Urinary bladder (tissue), 4 donors: ENCODE data around the gene OLA1. TPM values are rescaled to one million over a fixed set of nuclear protein-coding genes. Genes with fewer than 3 reads are reported as not detected.

ENCODE experiments used
- DNase-seq: peaks from one replicate; pipeline ENCODE4 v3.0.0-alpha.2; 2015; ENCODE audit errors: extremely low spot score
- H3K27ac ChIP-seq: one replicate; pipeline ENCODE4 v1.5.1; 2013; ENCODE audit warnings: low read depth, mild to moderate bottlenecking, moderate library complexity
- H3K36me3 ChIP-seq: one replicate; pipeline ENCODE4 v1.6.1; 2013; ENCODE audit warnings: mild to moderate bottlenecking, moderate library complexity; ENCODE audit not compliant: insufficient read depth
- H3K4me1 ChIP-seq: one replicate; pipeline ENCODE4 v1.6.1; 2013; ENCODE audit warnings: mild to moderate bottlenecking, moderate library complexity; ENCODE audit not compliant: insufficient read depth
- H3K4me3 ChIP-seq: one replicate; pipeline ENCODE4 v1.5.1; 2013; ENCODE audit warnings: low read depth, low read length
- WGBS: extraction: QIAGEN DNeasy Blood & Tissue Kit; methylation state at CpG from one replicate; pipeline ENCODE4 v1.1.7; 2013; 5-methylcytosine and 5-hydroxymethylcytosine counted together
- polyA plus RNA-seq: library from polyadenylated mRNA; stranded (reverse); fragments of 200-250 nt; gene quantifications from one replicate; pipeline ENCODE4 v1.2.3, GENCODE V29; 2013
- total RNA-seq: library from RNA; depleted of rRNA; stranded (reverse); fragments of >200 nt; gene quantifications from one replicate; pipeline ENCODE4 v1.2.3, GENCODE V29; 2014
- donor health status: healthy with polysubstance abuse.
- donor health status: healthy.

OLA1 gene
- total and polyA plus RNA-seq, 2 donors, result 51.1 to 68.3 TPM

DNA sequence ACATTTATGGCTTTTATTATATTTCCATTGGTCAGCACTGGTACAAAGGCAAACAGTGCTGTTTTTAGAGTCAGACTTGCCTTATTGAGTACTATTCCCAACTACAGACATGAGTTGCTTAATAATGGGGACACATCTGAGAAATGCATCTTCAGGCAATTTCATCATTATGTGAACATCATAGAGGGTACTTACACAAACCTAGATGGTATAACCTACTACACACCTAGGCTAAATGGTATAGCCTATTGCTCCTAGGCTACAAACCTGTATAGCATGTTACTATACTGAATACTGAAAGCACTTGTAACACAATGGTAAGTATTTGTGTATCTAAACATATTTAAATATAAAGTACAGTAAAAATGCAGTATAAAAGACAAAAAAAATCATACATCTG, 36.4 kb downstream of the OLA1 start:
- no peak for DNase-seq

DNA sequence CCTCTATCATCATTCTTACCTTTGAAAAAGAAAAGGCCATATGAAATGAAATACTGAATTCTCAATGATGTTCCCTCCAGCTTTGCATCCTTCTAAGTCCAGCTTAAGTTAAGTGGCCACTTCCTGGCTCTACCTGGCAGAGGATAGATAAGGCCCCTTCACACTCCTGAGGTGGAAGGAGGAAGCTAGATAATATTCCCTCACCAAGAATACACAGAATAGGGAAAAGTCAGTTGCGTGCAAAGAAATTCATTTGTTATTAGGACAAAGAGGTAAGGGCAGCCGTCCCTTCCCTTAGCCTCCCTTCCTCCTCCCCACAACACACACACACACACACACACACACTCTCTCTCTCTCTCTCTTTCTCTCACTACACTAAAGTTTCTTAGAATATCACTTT, 37.5 kb downstream of the OLA1 start:
- 94% methylated on average over 2 of the region's 2 CpGs for WGBS
- DNase-seq, result no peak
- Histone ChIP-seq H3K27ac (no peak overlapping the region), H3K4me1 (no peaks in the 10 kb centered on the region), H3K36me3 (no peaks in the 10 kb centered on the region), H3K4me3 (no peak overlapping the region)

More for the DNA sequence above, 36.4 kb downstream of the OLA1 start:
- no peak overlapping the region for H3K27ac ChIP-seq
- no peaks in the 10 kb centered on the region for H3K36me3 ChIP-seq
- no peak overlapping the region for H3K4me3 ChIP-seq
- no peaks in the 10 kb centered on the region for H3K4me1 ChIP-seq

DNA sequence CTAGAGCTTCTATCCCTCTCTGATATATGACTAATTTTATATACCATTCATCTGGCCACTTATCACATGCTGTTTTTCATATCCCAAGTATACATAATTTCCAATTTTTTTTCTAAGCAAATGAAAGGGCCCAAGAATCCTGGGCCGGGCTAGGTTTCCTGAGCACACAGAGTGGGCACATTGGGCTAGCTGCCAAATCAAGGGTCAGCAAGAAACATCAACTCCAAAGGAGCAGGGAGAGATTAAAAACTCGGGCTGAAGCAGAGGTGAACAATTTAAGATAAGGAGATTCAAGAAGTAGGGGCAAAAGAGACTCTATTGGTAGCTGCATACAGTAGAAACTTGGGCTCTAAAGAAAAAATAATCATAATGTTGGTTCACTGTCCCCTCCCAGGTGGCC, 39.0 kb downstream of the OLA1 start:
- H3K4me1 ChIP-seq, result no peaks in the 10 kb centered on the region
- H3K27ac ChIP-seq, result no peak overlapping the region
- H3K36me3 ChIP-seq, result no peaks in the 10 kb centered on the region
- DNase-seq, result no peak
- no peak overlapping the region for H3K4me3 ChIP-seq
- 77% methylated on average over 2 of the region's 2 CpGs for WGBS

- H3K27ac ChIP-seq, result no peak overlapping the region
- WGBS, result 91% methylated on average over 4 of the region's 4 CpGs
- DNase-seq, result no peak
- H3K4me3 ChIP-seq, result no peak overlapping the region
- no peaks in the 10 kb centered on the region for H3K4me1 ChIP-seq
- H3K36me3 ChIP-seq, result no peaks in the 10 kb centered on the region
Observed at GRCh38 chr2:174208026-174208425, 40.3 kb downstream of the OLA1 start.

GRCh38 chr2:174205562-174205961, 42.8 kb downstream of the OLA1 start:
- DNase-seq, result no peak
- H3K4me1 ChIP-seq, result no peaks in the 10 kb centered on the region
- WGBS, result 93% methylated on average over 2 of the region's 2 CpGs
- no peak overlapping the region for H3K27ac ChIP-seq
- no peaks in the 10 kb centered on the region for H3K36me3 ChIP-seq
- no peak overlapping the region for H3K4me3 ChIP-seq

DNA sequence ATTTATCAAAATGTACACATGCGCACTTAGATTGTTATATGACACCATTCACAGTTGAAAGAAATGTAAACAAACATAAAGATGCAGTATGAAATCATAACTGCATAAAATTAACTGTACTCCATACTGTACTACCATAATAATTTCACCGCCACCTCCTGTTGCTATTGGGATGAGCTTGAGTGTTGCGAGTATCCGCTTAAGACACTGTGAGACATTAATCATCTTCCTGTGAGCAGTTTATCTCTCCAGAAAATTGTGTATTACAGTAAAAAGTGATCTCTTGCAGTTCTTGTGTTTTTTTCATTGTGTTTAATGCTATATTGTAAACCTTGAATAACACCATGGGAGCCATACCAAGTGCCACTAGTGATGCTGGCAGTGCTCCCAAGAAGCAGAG, 46.1 kb downstream of the OLA1 start:
- 99% methylated on average over 4 of the region's 4 CpGs for WGBS

DNA sequence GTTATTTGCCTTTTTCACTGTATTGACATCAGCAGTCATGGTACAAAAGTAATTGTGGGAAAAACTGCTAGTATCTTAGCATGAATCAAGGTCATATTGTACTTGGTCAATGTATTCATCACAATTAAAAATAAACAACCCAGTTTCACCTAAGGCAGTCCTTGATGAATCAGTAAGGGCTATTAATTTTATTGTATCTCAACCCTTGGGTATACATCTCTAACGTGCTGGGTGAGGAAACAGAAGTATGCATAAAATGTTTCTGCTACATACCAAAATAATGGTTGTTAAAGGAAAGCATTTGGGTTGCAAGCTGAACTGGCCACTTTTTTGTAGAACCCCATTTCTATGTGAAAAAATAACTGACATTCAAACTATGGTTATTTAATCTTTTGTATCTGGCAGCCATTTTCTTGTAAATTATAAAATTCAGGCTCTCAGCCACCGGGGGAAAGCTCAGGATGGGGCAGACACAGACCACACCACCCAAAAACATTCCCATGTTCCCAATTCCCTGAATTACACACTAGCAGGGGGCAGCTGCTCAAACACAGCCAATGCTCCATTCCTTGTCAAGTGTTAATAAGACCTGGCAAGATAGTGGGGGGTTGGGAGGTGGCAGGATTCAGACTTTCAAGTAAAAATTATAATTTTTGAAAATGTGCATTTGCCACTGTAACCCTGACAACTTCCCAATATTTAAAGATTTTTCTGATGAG, 49.3 kb downstream of the OLA1 start:
- 75% methylated on average over 2 of the region's 2 CpGs for WGBS
- no peaks in the 10 kb centered on the region for H3K4me1 ChIP-seq

More for the DNA sequence above, 46.1 kb downstream of the OLA1 start:
- no peaks in the 10 kb centered on the region for H3K4me1 ChIP-seq
- DNase-seq, result no peak
- no peak overlapping the region for H3K4me3 ChIP-seq
- H3K36me3 ChIP-seq, result no peaks in the 10 kb centered on the region
- H3K27ac ChIP-seq, result no peak overlapping the region

DNA sequence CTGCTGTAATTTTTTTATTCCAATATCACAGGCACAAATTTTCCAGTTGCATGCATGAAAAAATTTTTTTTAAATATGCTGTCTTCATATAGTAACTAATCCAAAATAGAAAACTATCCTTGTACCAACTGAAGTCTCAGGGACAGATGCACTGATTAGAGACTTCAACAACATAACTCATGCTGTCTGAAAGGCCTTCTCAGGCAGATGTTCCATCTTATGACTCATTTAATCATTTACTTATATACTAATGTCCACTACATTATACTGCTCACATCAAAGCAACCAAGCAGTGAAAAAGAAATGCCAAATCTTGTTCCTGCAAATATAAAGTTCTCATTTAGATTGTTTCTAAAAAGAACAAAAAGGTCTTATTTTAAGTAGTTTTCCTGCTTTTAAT, 53.1 kb downstream of the OLA1 start:
- H3K4me3 ChIP-seq, result no peak overlapping the region
- no peaks in the 10 kb centered on the region for H3K36me3 ChIP-seq
- no peak overlapping the region for H3K27ac ChIP-seq
- no peaks in the 10 kb centered on the region for H3K4me1 ChIP-seq
- DNase-seq, result no peak

More for the DNA sequence above, 49.3 kb downstream of the OLA1 start:
- Histone ChIP-seq H3K36me3 (no peaks in the 10 kb centered on the region), H3K4me3 (no peak overlapping the region), H3K27ac (no peak overlapping the region)
- no peak for DNase-seq

DNA sequence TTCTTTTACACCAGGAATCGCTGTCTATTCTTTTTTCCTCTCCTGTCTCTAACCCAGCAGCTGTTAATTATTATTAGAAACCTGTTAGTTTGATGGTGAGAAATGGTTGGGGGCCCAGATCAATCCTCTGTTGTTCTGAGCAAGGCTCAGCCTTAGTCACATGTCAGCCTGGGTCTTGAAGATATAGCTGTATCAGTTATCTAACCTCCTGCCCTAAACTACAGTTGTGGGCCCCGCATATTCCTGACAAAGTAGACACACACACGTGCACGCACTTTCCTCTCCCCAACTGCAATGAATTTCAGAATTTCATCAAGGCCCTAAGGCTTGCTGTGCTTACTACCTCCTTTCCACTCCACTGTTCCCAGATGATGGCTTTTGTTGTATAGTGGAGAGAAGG, 54.6 kb downstream of the OLA1 start:
- DNase-seq, result no peak
- no peak overlapping the region for H3K4me3 ChIP-seq
- H3K36me3 ChIP-seq, result no peaks in the 10 kb centered on the region
- H3K4me1 ChIP-seq, result no peaks in the 10 kb centered on the region
- WGBS, result 97% methylated on average over 4 of the region's 4 CpGs
- H3K27ac ChIP-seq, result no peak overlapping the region

DNA sequence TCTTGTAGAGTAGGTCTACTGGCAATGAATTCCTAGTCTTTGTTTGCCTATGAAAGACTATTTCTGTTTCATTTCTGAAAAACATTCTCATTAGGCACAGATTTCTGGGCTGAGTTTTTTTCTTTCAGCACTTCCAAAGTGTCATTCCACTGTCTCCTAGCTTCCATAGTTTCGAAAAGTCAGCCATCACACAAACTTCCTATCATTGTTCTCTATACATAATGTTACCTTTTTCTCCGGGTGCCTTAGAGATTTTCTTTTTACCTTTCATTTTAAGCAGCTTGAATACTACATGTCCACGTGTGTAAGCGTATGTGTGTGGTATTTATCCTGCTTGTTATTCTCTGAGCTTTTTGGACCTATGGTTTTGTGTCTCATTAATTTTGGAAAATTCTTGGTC, 55.7 kb downstream of the OLA1 start:
- no peaks in the 10 kb centered on the region for H3K4me1 ChIP-seq
- no peak overlapping the region for H3K4me3 ChIP-seq
- no peak for DNase-seq
- H3K27ac ChIP-seq, result no peak overlapping the region
- no peaks in the 10 kb centered on the region for H3K36me3 ChIP-seq
- 98% methylated on average over 4 of the region's 4 CpGs for WGBS

DNA sequence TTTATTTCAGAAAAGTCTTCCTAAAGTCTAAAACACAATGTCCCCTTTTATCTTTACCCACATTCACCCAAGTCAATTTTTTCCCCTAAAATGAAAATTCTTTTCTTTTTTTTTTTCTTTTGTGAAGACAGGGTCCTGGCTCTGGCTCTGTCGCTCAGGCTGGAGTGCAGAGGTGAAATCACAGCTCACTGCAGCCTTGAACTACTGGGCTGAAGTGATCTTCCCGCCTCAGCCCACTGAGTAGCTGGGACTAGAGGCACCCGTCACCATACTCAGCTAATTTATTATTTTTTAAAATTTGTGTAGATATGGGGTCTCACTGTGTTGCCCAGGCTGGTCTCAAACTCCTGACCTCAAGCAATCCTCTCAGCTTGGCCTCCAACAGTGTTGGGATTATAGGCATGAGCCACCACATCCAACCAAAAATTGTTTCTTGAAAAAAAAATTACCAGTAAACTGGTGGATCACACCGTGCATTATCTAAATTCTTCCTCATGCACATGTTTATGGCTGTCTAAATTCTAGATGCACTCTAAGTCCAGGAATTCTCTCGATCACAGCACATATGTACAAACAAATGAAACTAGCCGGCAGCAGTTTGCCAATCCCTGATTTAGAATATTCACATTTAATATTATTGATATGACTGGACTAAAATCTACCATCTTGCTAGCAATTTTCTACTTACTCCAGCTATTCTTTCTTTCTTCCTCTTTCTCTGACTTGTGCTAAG, 56.8 kb downstream of the OLA1 start:
- no peak for DNase-seq
- H3K36me3 ChIP-seq, result no peaks in the 10 kb centered on the region
- WGBS, result 88% methylated on average over 6 of the region's 6 CpGs
- no peaks in the 10 kb centered on the region for H3K4me1 ChIP-seq
- H3K27ac ChIP-seq, result no peak overlapping the region
- no peak overlapping the region for H3K4me3 ChIP-seq

- H3K4me3 ChIP-seq, result no peak overlapping the region
- H3K4me1 ChIP-seq, result no peaks in the 10 kb centered on the region
- H3K27ac ChIP-seq, result no peak overlapping the region
- no peaks in the 10 kb centered on the region for H3K36me3 ChIP-seq
- 89% methylated on average over 1 of the region's 1 CpG for WGBS
- no peak for DNase-seq
Observed at GRCh38 chr2:174184915-174185314, 63.4 kb downstream of the OLA1 start.

DNA sequence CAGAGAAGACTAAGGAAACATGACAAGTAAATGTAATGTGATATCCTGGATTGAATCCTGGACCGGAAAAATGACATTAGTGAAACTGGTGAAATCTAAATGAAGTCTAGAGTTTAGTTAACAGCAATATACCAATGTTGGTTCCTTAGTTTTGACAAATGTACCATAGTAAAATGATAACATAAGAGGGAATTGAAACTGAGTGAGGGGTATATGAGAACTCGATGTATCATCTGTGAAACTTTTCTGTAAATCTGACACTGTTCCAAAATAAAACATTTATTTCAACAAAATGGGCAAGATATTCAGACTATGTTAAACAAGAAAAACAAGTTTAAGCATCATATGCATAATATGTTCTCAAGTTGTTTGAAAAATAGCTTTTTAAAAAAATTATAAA, 63.8 kb downstream of the OLA1 start:
- H3K4me1 ChIP-seq, result no peaks in the 10 kb centered on the region
- no peak overlapping the region for H3K27ac ChIP-seq
- DNase-seq, result no peak
- H3K36me3 ChIP-seq, result no peaks in the 10 kb centered on the region
- H3K4me3 ChIP-seq, result no peak overlapping the region
- 99% methylated on average over 2 of the region's 2 CpGs for WGBS

DNA sequence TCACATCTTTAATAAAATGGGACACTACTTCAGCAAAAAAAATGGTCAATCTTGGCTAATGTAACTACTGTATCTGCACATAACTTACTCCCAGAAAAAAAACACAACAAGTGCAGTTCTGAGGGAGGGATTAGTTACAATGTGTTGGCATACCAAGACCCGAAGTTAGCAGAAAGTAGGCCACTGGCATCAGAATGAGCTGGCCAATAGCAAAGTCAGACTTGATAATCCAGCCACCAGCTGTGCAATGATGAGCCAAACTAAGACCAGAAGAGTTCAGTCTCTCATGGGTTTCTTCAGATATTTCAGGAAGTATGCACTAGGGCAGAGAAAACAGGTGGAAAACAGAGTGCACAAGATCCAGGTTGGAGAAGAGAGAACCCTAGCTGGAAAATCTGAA, 65.3 kb downstream of the OLA1 start:
- no peaks in the 10 kb centered on the region for H3K36me3 ChIP-seq
- no peak overlapping the region for H3K27ac ChIP-seq
- WGBS, result 73% methylated on average over 1 of the region's 1 CpG
- H3K4me1 ChIP-seq, result no peaks in the 10 kb centered on the region
- H3K4me3 ChIP-seq, result no peak overlapping the region
- DNase-seq, result no peak
